HepG2 (cell line): ENCODE results near the gene AK6. TPM values are rescaled to one million over a fixed set of nuclear protein-coding genes. Genes with fewer than 3 reads are reported as not detected.

Experiments used
- ATM ChIP-seq: fragments of 450-650 bp; IDR thresholded peaks from 2 replicates; pipeline ENCODE4 v1.7.1; 2017; ENCODE audit warnings: mild to moderate bottlenecking, borderline replicate concordance
- CAMTA2 ChIP-seq: sonication (generic); formaldehyde crosslinking; IDR thresholded peaks from 2 replicates; pipeline ENCODE4 v1.4.0; 2020; ENCODE audit warnings: mild to moderate bottlenecking, missing genetic modification reagents, borderline replicate concordance
- CBX2 ChIP-seq, 2 experiments: fragments of 200-600 bp in 1 of 2; sonication (generic); formaldehyde crosslinking in 1 of 2; IDR thresholded peaks; 2 replicates each; pipeline versions ENCODE4 v1.7.0 to v1.8.1; 2018 to 2022; ENCODE audit warnings: low read depth in 2 of 2, low read length in 1 of 2, mild to moderate bottlenecking in 1 of 2, missing genetic modification reagents in 1 of 2
- CEBPB ChIP-seq: IDR thresholded peaks from 2 replicates; pipeline ENCODE4 v1.6.1; 2011; ENCODE audit warnings: low read depth, low read length, improper control_type of control experiment, borderline replicate concordance
- CREBL2 ChIP-seq: sonication (generic); formaldehyde crosslinking; IDR thresholded peaks from 2 replicates; pipeline ENCODE4 v1.8.1; 2023; ENCODE audit warnings: missing genetic modification reagents, mild to moderate bottlenecking, borderline replicate concordance
- E2F2 ChIP-seq: sonication (generic); formaldehyde crosslinking; IDR thresholded peaks from 2 replicates; pipeline ENCODE4 v1.4.0; 2020; ENCODE audit warnings: missing genetic modification reagents, borderline replicate concordance
- ELF3 ChIP-seq: IDR thresholded peaks from 2 replicates; pipeline ENCODE4 v1.6.1; 2016; ENCODE audit warnings: missing genetic modification reagents, missing compliant biosample characterization
- FIP1L1 ChIP-seq: fragments of 200-400 bp; formaldehyde crosslinking; IDR thresholded peaks from 2 replicates; pipeline ENCODE4 v1.6.1; 2018; ENCODE audit warnings: low read depth, mild to moderate bottlenecking, low read length, moderate library complexity, borderline replicate concordance; ENCODE audit not compliant: insufficient read depth
- GZF1 ChIP-seq: sonication (generic); formaldehyde crosslinking; IDR thresholded peaks from 2 replicates; pipeline ENCODE4 v1.5.1; 2020; ENCODE audit warnings: mild to moderate bottlenecking, missing genetic modification reagents
- HOXA7 ChIP-seq: sonication (generic); formaldehyde crosslinking; IDR thresholded peaks from 2 replicates; pipeline ENCODE4 v1.8.1; 2022; ENCODE audit warnings: mild to moderate bottlenecking, missing genetic modification reagents, moderate library complexity
- MXD3 ChIP-seq: IDR thresholded peaks from 2 replicates; pipeline ENCODE4 v1.6.1; 2016; ENCODE audit warnings: mild to moderate bottlenecking, missing biosample characterization, missing genetic modification reagents
- NR3C1 ChIP-seq: sonication (generic); formaldehyde crosslinking; IDR thresholded peaks from 2 replicates; pipeline ENCODE4 v1.4.0; 2020; ENCODE audit warnings: missing genetic modification reagents
- PHF21A ChIP-seq: sonication (generic); formaldehyde crosslinking; IDR thresholded peaks from 2 replicates; pipeline ENCODE4 v1.5.0; 2020; ENCODE audit warnings: mild to moderate bottlenecking, missing genetic modification reagents
- SRSF4 ChIP-seq: fragments of 200-400 bp; formaldehyde crosslinking; IDR thresholded peaks from one replicate; pipeline ENCODE4 v1.6.1; 2018; ENCODE audit warnings: mild to moderate bottlenecking, low read depth, low read length, moderate library complexity; ENCODE audit not compliant: poor library complexity, severe bottlenecking
- SSRP1 ChIP-seq: IDR thresholded peaks from 2 replicates; pipeline ENCODE4 v1.6.1; 2016; ENCODE audit warnings: control low read depth
- TAF15 ChIP-seq: fragments of 200-400 bp; formaldehyde crosslinking; IDR thresholded peaks from one replicate; pipeline ENCODE4 v1.6.1; 2018; ENCODE audit warnings: mild to moderate bottlenecking, low read depth, low read length; ENCODE audit not compliant: poor library complexity, severe bottlenecking
- THAP8 ChIP-seq: sonication (generic); formaldehyde crosslinking; IDR thresholded peaks from 2 replicates; pipeline ENCODE4 v1.5.1; 2020; ENCODE audit warnings: missing genetic modification reagents, mild to moderate bottlenecking, borderline replicate concordance
- THAP9 ChIP-seq: sonication (generic); formaldehyde crosslinking; IDR thresholded peaks from 2 replicates; pipeline ENCODE4; 2020; ENCODE audit warnings: missing genetic modification reagents, mild to moderate bottlenecking, borderline replicate concordance
- ZNF124 ChIP-seq: sonication (generic); formaldehyde crosslinking; IDR thresholded peaks from 2 replicates; pipeline ENCODE4 v1.4.0; 2020; ENCODE audit warnings: missing genetic modification reagents
- ZNF547 ChIP-seq: sonication (generic); formaldehyde crosslinking; IDR thresholded peaks from 2 replicates; pipeline ENCODE4 v1.5.1; 2020; ENCODE audit warnings: mild to moderate bottlenecking, missing genetic modification reagents
- ZNF713 ChIP-seq: sonication (generic); formaldehyde crosslinking; IDR thresholded peaks from 2 replicates; pipeline ENCODE4 v1.4.0; 2020; ENCODE audit warnings: mild to moderate bottlenecking, missing genetic modification reagents
- ZNF784 ChIP-seq: sonication (generic); formaldehyde crosslinking; IDR thresholded peaks from 2 replicates; pipeline ENCODE4 v1.5.1; 2020; ENCODE audit warnings: missing genetic modification reagents, mild to moderate bottlenecking, borderline replicate concordance
- polyA plus RNA-seq, 8 experiments: library from polyadenylated mRNA; depleted of rRNA in 3 of 8; stranded (reverse) in 7 of 8; unstranded in 1 of 8; fragments of >200 nt; fragmentation: Illumina TruSeq in 4 of 8; extraction: Trizol in 4 of 8; gene quantifications; 2 replicates each; pipeline versions ENCODE4 v1.2.1 to v1.2.3, GENCODE V29; 2011 to 2016; ENCODE audit warnings: low read depth in 4 of 8, missing spikeins in 1 of 8, mixed read lengths in 1 of 8; ENCODE audit not compliant: insufficient read depth in 1 of 8
- total RNA-seq, 5 experiments: library from RNA; depleted of rRNA; stranded (reverse); fragments of >200 nt; fragmentation: Illumina TruSeq; extraction: Trizol; gene quantifications; 2 replicates each; pipeline ENCODE4 v1.2.3, GENCODE V29; 2016; ENCODE audit warnings: low read depth in 1 of 5

Gene AK6
- total and polyA plus RNA-seq, 2 of the 13 experiments (the other 11 are each of a cell fraction or from before 2014, with no cell fraction given): 31.1 to 77.2 TPM

GRCh38 chr5:69414885-69415583 lies 45.7 kb upstream of the AK6 start, which contains the start of gene MARVELD2 (continued):
- no peak for TF ChIP-seq CREBL2 (CRISPR knock-in tag)
- no peak for TF ChIP-seq GZF1 (CRISPR knock-in tag)
- peak; percentile 7 for TF ChIP-seq ELF3
- no peak for TF ChIP-seq THAP8 (CRISPR knock-in tag)
- peak; percentile 70; the same call in 1 of the 2 replicates for TF ChIP-seq ZNF784 (CRISPR knock-in tag)
- no peak for TF ChIP-seq TAF15
- peak; percentile 88; the same call in 1 of the 2 replicates for TF ChIP-seq ZNF547 (CRISPR knock-in tag)
- no peak for TF ChIP-seq ATM
- no peak for TF ChIP-seq THAP9 (CRISPR knock-in tag)
- TF ChIP-seq FIP1L1: no peak
- TF ChIP-seq NR3C1 (CRISPR knock-in tag): no peak
- peak; percentile 87; the same call in 1 of the 2 replicates for TF ChIP-seq MXD3 (CRISPR knock-in tag)
- no peak for TF ChIP-seq HOXA7 (CRISPR knock-in tag)
- TF ChIP-seq CAMTA2 (CRISPR knock-in tag): no peak
- TF ChIP-seq ZNF713 (CRISPR knock-in tag): no peak
- no peak for TF ChIP-seq CBX2 (IDR thresholded peaks at IDR 0.05; ENCODE audit: low read depth, low read length)
- no peak for TF ChIP-seq CBX2 (CRISPR knock-in tag; IDR thresholded peaks at IDR 0.05; ENCODE audit: low read depth)
- no peak for TF ChIP-seq SSRP1
- TF ChIP-seq SRSF4: no peak
- TF ChIP-seq PHF21A (CRISPR knock-in tag): peak; percentile 80
- 0 out of 2 replicates have a peak, but pooled peaks have one; percentile 37 for TF ChIP-seq ZNF124
- no peak for TF ChIP-seq CEBPB
- no peak for TF ChIP-seq E2F2 (CRISPR knock-in tag)
